Liver (tissue), 9 donors: ENCODE results near the gene FARP1. TPM values are rescaled to one million over a fixed set of nuclear protein-coding genes. Genes with fewer than 3 reads are reported as not detected.

ENCODE experiments used
- DNase-seq: peaks from one replicate; pipeline ENCODE4 v3.0.0-alpha.2; 2017; ENCODE audit warnings: low spot score
- H3K27ac ChIP-seq, 2 donors: one replicate each; pipeline ENCODE4 v1.7.0; 2013; ENCODE audit warnings: inconsistent platforms in 2 of 2, low read length in 2 of 2, control low read depth in 1 of 2, low read depth in 1 of 2, mild to moderate bottlenecking in 1 of 2
- H3K27me3 ChIP-seq, 4 donors: one replicate each; pipeline versions ENCODE4 v1.6.1 to v1.7.0; 2013; ENCODE audit warnings: low read length in 3 of 4, inconsistent platforms in 1 of 4, mild to moderate bottlenecking in 1 of 4, moderate library complexity in 1 of 4; ENCODE audit not compliant: control insufficient read depth in 4 of 4, insufficient read depth in 4 of 4
- H3K36me3 ChIP-seq, 4 donors: one replicate each; pipeline versions ENCODE4 v1.6.1 to v1.7.0; 2013; ENCODE audit warnings: low read length in 3 of 4, mild to moderate bottlenecking in 3 of 4, low read depth in 1 of 4, moderate library complexity in 1 of 4; ENCODE audit not compliant: control insufficient read depth in 4 of 4, insufficient read depth in 3 of 4
- H3K4me1 ChIP-seq, 4 donors: one replicate each; pipeline versions ENCODE4 v1.6.1 to v1.7.0; 2013; ENCODE audit warnings: low read length in 3 of 4, mild to moderate bottlenecking in 3 of 4, moderate library complexity in 1 of 4; ENCODE audit not compliant: control insufficient read depth in 4 of 4, insufficient read depth in 4 of 4
- H3K4me3 ChIP-seq, 3 donors: one replicate each; pipeline versions ENCODE4 v1.6.1 to v1.7.0; 2013; ENCODE audit warnings: low read length in 3 of 3, control low read depth in 1 of 3, low read depth in 1 of 3, mild to moderate bottlenecking in 1 of 3
- H3K9ac ChIP-seq, 2 donors: one replicate each; pipeline ENCODE4 v1.7.0; 2013; ENCODE audit warnings: low read length in 2 of 2, mild to moderate bottlenecking in 2 of 2, moderate library complexity in 2 of 2, control low read depth in 1 of 2, low read depth in 1 of 2
- H3K9me3 ChIP-seq, 4 donors: one replicate each; pipeline versions ENCODE4 v1.6.1 to v1.7.0; 2013; ENCODE audit warnings: low read length in 3 of 4; ENCODE audit not compliant: control insufficient read depth in 4 of 4
- ATF3 ChIP-seq: IDR thresholded peaks from 2 replicates; pipeline ENCODE4 v1.6.1; 2016; ENCODE audit warnings: antibody characterized with exemption
- CTCF ChIP-seq: fragments of 150-350 bp; IDR thresholded peaks from 2 replicates; pipeline ENCODE4 v1.5.1; 2017; ENCODE audit warnings: improper control_type of control experiment, low read depth, low read length; ENCODE audit not compliant: missing input control
- EGR1 ChIP-seq, 2 donors: IDR thresholded peaks; 2 replicates each; pipeline ENCODE4 v1.6.1; 2016 to 2018; ENCODE audit warnings: antibody characterized with exemption in 2 of 2, low read depth in 2 of 2
- FOXA1 ChIP-seq: IDR thresholded peaks from 2 replicates; pipeline ENCODE4 v1.6.1; 2016; ENCODE audit warnings: antibody characterized with exemption
- FOXA2 ChIP-seq: IDR thresholded peaks from 2 replicates; pipeline ENCODE4 v1.6.1; 2016; ENCODE audit warnings: antibody characterized with exemption
- GABPA ChIP-seq, 2 donors: IDR thresholded peaks in 1 of 2; conservative IDR thresholded peaks in 1 of 2; 2 replicates each; pipeline ENCODE4 v1.6.1; 2016; ENCODE audit warnings: antibody characterized with exemption in 2 of 2, mild to moderate bottlenecking in 1 of 2, moderate library complexity in 1 of 2
- HNF4A ChIP-seq, 2 donors: conservative IDR thresholded peaks; 2 replicates each; pipeline ENCODE4 v1.6.1; 2016; ENCODE audit warnings: antibody characterized with exemption in 2 of 2, mild to moderate bottlenecking in 2 of 2
- HNF4G ChIP-seq: IDR thresholded peaks from 2 replicates; pipeline ENCODE4 v1.6.1; 2016; ENCODE audit warnings: antibody characterized with exemption
- JUND ChIP-seq, 2 donors: IDR thresholded peaks; 2 replicates each; pipeline ENCODE4 v1.6.1; 2016; ENCODE audit warnings: antibody characterized with exemption in 2 of 2
- MAX ChIP-seq: IDR thresholded peaks from 2 replicates; pipeline ENCODE4 v1.6.1; 2016; ENCODE audit warnings: antibody characterized with exemption
- NR2F2 ChIP-seq: IDR thresholded peaks from 2 replicates; pipeline ENCODE4 v1.6.1; 2016; ENCODE audit warnings: antibody characterized with exemption
- RAD21 ChIP-seq, 2 donors: IDR thresholded peaks; 2 replicates each; pipeline ENCODE4 v1.6.1; 2016; ENCODE audit warnings: antibody characterized with exemption in 2 of 2, mild to moderate bottlenecking in 2 of 2
- REST ChIP-seq: IDR thresholded peaks from 2 replicates; pipeline ENCODE4 v1.6.1; 2016; ENCODE audit warnings: antibody characterized with exemption, mild to moderate bottlenecking
- RXRA ChIP-seq, 2 donors: IDR thresholded peaks; 2 replicates each; pipeline ENCODE4 v1.6.1; 2017 to 2018; ENCODE audit warnings: antibody characterized with exemption in 2 of 2, mild to moderate bottlenecking in 1 of 2
- SP1 ChIP-seq: IDR thresholded peaks from 2 replicates; pipeline ENCODE4 v1.6.1; 2018; ENCODE audit warnings: antibody characterized with exemption, mild to moderate bottlenecking
- TAF1 ChIP-seq: conservative IDR thresholded peaks from 2 replicates; pipeline ENCODE4 v1.6.1; 2016; ENCODE audit warnings: antibody characterized with exemption, mild to moderate bottlenecking
- YY1 ChIP-seq: IDR thresholded peaks from 2 replicates; pipeline ENCODE4 v1.6.1; 2016; ENCODE audit warnings: antibody characterized with exemption, mild to moderate bottlenecking
- ZBTB33 ChIP-seq: IDR thresholded peaks from 2 replicates; pipeline ENCODE4 v1.6.1; 2016; ENCODE audit warnings: antibody characterized with exemption
- WGBS: extraction: QIAGEN DNeasy Blood & Tissue Kit; methylation state at CpG from one replicate; pipeline ENCODE4 v1.1.7; 2013; 5-methylcytosine and 5-hydroxymethylcytosine counted together
- polyA plus RNA-seq, 2 donors: library from polyadenylated mRNA; stranded (reverse) in 1 of 2; unstranded in 1 of 2; fragments of 200-250 nt in 1 of 2; fragments of >200 nt in 1 of 2; fragmentation: Nextera tagmentation in 1 of 2; extraction: Ambion mirVana in 1 of 2; gene quantifications; one replicate each; pipeline versions ENCODE4 v1.2.1 to v1.2.3, GENCODE V29; 2013 to 2015
- total RNA-seq, 2 donors: library from RNA; depleted of rRNA; stranded (reverse); fragments of >200 nt; gene quantifications; one replicate each; pipeline ENCODE4 v1.2.3, GENCODE V29; 2014
- donor health status: healthy.
- donor health status: healthy.
- donor health status: healthy.
- donor health status: healthy.
- donor health status: healthy.

Gene FARP1
- total and polyA plus RNA-seq, 4 donors = 28.4 to 62.6 (median 39.8) TPM

- Histone ChIP-seq H3K27ac (no peak overlapping the region), H3K4me3 (no peak overlapping the region), H3K9me3 (no peaks in the 10 kb centered on the region), H3K4me1 (peaks cover 5 to 17% (median 10%) of the 10 kb centered on the region in 4 donors), H3K27me3 (no peaks in the 10 kb centered on the region), H3K9ac (no peak overlapping the region), H3K36me3 (no peaks in the 10 kb centered on the region)
- DNase-seq = no peak
- TF ChIP-seq HNF4G = no peak
- TF ChIP-seq ZBTB33 = no peak
- TF ChIP-seq RXRA (IDR thresholded peaks at IDR 0.05) = no peak
- TF ChIP-seq FOXA1 = no peak
- no peak for TF ChIP-seq MAX
- no peak for TF ChIP-seq RAD21 (IDR thresholded peaks at IDR 0.05)
- TF ChIP-seq GABPA (IDR thresholded peaks at IDR 0.05 in 1 of 2, conservative IDR thresholded peaks at IDR 0.05 in 1 of 2) = no peak
- no peak for TF ChIP-seq EGR1 (IDR thresholded peaks at IDR 0.05; ENCODE audit: low read depth in 2 of 2)
- TF ChIP-seq REST = no peak
- no peak for TF ChIP-seq ATF3
- TF ChIP-seq FOXA2 = no peak
- TF ChIP-seq JUND (IDR thresholded peaks at IDR 0.05) = no peak
- TF ChIP-seq YY1 = no peak
- TF ChIP-seq SP1 = no peak
- TF ChIP-seq TAF1 = no peak
- no peak for TF ChIP-seq CTCF
- TF ChIP-seq HNF4A (conservative IDR thresholded peaks at IDR 0.05) = no peak
- no peak for TF ChIP-seq NR2F2
- WGBS = 83% methylated on average over 8 of the region's 8 CpGs
These were observed 94.4 kb downstream of the FARP1 start for GRCh38 chr13:98237331-98237730.
